Stromal cell of bone marrow (primary cell): Measurements from ENCODE around the gene SYCP3.

Experiments
- DNase-seq: peaks from one replicate; pipeline ENCODE4 v3.0.0-alpha.2; 2012; ENCODE audit warnings: low read depth

Gene SYCP3

GRCh38 chr12:101680240-101680639 is 59.0 kb downstream of the SYCP3 start:
- DNase-seq, result no peak
